WTC11 (cell line): ENCODE results near the gene ZBTB20.

Experiments used
- ATF2 ChIP-seq: sonication (generic); formaldehyde crosslinking; IDR thresholded peaks from 2 replicates; pipeline ENCODE4 v1.8.1; 2022; ENCODE audit warnings: low read depth, missing genetic modification reagents, borderline replicate concordance
- ETV6 ChIP-seq: sonication (generic); formaldehyde crosslinking; IDR thresholded peaks from 2 replicates; pipeline ENCODE4 v1.8.1; 2022; ENCODE audit warnings: mild to moderate bottlenecking, missing genetic modification reagents
- HMGXB4 ChIP-seq: sonication (generic); formaldehyde crosslinking; IDR thresholded peaks from 2 replicates; pipeline ENCODE4 v1.8.1; 2023; ENCODE audit warnings: mild to moderate bottlenecking, moderate library complexity, missing genetic modification reagents
- SP1 ChIP-seq: sonication (generic); formaldehyde crosslinking; conservative IDR thresholded peaks from 2 replicates; pipeline ENCODE4 v1.8.1; 2022; ENCODE audit warnings: missing genetic modification reagents
- USF1 ChIP-seq: sonication (generic); formaldehyde crosslinking; IDR thresholded peaks from 2 replicates; pipeline ENCODE4 v1.8.0; 2022; ENCODE audit warnings: mild to moderate bottlenecking, missing genetic modification reagents
- USF2 ChIP-seq: sonication (generic); formaldehyde crosslinking; IDR thresholded peaks from 2 replicates; pipeline ENCODE4 v1.8.1; 2023; ENCODE audit warnings: mild to moderate bottlenecking, missing genetic modification reagents, moderate library complexity
- ZNF263 ChIP-seq: sonication (generic); formaldehyde crosslinking; IDR thresholded peaks from 2 replicates; pipeline ENCODE4 v1.8.1; 2022; ENCODE audit warnings: low read depth, mild to moderate bottlenecking, moderate library complexity, missing genetic modification reagents
- TF ChIP-seq, protein P1 (sequence below): fragments of 200-600 bp; IDR thresholded peaks from 2 replicates; pipeline ENCODE4 v1.8.0; 2022; ENCODE audit warnings: antibody characterized with exemption
- TF ChIP-seq, protein P2 (sequence below): sonication (generic); formaldehyde crosslinking; IDR thresholded peaks from 2 replicates; pipeline ENCODE4 v1.8.1; 2023; ENCODE audit warnings: mild to moderate bottlenecking, missing genetic modification reagents, borderline replicate concordance
- TF ChIP-seq, protein P3 (sequence below): sonication (generic); formaldehyde crosslinking; conservative IDR thresholded peaks from 2 replicates; pipeline ENCODE4 v1.8.1; 2022; ENCODE audit warnings: mild to moderate bottlenecking, missing genetic modification reagents
- TF ChIP-seq, protein P4 (sequence below): fragments of 250-450 bp; sonication (Bioruptor Pico); IDR thresholded peaks from 2 replicates; pipeline ENCODE4 v1.9.0; 2021; ENCODE audit warnings: mild to moderate bottlenecking, borderline replicate concordance

- TF ChIP-seq, protein P1, sequence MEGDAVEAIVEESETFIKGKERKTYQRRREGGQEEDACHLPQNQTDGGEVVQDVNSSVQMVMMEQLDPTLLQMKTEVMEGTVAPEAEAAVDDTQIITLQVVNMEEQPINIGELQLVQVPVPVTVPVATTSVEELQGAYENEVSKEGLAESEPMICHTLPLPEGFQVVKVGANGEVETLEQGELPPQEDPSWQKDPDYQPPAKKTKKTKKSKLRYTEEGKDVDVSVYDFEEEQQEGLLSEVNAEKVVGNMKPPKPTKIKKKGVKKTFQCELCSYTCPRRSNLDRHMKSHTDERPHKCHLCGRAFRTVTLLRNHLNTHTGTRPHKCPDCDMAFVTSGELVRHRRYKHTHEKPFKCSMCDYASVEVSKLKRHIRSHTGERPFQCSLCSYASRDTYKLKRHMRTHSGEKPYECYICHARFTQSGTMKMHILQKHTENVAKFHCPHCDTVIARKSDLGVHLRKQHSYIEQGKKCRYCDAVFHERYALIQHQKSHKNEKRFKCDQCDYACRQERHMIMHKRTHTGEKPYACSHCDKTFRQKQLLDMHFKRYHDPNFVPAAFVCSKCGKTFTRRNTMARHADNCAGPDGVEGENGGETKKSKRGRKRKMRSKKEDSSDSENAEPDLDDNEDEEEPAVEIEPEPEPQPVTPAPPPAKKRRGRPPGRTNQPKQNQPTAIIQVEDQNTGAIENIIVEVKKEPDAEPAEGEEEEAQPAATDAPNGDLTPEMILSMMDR, result no peak
- TF ChIP-seq, protein P2, sequence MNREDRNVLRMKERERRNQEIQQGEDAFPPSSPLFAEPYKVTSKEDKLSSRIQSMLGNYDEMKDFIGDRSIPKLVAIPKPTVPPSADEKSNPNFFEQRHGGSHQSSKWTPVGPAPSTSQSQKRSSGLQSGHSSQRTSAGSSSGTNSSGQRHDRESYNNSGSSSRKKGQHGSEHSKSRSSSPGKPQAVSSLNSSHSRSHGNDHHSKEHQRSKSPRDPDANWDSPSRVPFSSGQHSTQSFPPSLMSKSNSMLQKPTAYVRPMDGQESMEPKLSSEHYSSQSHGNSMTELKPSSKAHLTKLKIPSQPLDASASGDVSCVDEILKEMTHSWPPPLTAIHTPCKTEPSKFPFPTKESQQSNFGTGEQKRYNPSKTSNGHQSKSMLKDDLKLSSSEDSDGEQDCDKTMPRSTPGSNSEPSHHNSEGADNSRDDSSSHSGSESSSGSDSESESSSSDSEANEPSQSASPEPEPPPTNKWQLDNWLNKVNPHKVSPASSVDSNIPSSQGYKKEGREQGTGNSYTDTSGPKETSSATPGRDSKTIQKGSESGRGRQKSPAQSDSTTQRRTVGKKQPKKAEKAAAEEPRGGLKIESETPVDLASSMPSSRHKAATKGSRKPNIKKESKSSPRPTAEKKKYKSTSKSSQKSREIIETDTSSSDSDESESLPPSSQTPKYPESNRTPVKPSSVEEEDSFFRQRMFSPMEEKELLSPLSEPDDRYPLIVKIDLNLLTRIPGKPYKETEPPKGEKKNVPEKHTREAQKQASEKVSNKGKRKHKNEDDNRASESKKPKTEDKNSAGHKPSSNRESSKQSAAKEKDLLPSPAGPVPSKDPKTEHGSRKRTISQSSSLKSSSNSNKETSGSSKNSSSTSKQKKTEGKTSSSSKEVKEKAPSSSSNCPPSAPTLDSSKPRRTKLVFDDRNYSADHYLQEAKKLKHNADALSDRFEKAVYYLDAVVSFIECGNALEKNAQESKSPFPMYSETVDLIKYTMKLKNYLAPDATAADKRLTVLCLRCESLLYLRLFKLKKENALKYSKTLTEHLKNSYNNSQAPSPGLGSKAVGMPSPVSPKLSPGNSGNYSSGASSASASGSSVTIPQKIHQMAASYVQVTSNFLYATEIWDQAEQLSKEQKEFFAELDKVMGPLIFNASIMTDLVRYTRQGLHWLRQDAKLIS (CRISPR knock-in tag), result no peak
- TF ChIP-seq USF2 (CRISPR knock-in tag), result no peak
- TF ChIP-seq, protein P3, sequence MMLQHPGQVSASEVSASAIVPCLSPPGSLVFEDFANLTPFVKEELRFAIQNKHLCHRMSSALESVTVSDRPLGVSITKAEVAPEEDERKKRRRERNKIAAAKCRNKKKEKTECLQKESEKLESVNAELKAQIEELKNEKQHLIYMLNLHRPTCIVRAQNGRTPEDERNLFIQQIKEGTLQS, result no peak
- no peak for TF ChIP-seq ATF2
- no peak for TF ChIP-seq ETV6
- TF ChIP-seq, protein P4, sequence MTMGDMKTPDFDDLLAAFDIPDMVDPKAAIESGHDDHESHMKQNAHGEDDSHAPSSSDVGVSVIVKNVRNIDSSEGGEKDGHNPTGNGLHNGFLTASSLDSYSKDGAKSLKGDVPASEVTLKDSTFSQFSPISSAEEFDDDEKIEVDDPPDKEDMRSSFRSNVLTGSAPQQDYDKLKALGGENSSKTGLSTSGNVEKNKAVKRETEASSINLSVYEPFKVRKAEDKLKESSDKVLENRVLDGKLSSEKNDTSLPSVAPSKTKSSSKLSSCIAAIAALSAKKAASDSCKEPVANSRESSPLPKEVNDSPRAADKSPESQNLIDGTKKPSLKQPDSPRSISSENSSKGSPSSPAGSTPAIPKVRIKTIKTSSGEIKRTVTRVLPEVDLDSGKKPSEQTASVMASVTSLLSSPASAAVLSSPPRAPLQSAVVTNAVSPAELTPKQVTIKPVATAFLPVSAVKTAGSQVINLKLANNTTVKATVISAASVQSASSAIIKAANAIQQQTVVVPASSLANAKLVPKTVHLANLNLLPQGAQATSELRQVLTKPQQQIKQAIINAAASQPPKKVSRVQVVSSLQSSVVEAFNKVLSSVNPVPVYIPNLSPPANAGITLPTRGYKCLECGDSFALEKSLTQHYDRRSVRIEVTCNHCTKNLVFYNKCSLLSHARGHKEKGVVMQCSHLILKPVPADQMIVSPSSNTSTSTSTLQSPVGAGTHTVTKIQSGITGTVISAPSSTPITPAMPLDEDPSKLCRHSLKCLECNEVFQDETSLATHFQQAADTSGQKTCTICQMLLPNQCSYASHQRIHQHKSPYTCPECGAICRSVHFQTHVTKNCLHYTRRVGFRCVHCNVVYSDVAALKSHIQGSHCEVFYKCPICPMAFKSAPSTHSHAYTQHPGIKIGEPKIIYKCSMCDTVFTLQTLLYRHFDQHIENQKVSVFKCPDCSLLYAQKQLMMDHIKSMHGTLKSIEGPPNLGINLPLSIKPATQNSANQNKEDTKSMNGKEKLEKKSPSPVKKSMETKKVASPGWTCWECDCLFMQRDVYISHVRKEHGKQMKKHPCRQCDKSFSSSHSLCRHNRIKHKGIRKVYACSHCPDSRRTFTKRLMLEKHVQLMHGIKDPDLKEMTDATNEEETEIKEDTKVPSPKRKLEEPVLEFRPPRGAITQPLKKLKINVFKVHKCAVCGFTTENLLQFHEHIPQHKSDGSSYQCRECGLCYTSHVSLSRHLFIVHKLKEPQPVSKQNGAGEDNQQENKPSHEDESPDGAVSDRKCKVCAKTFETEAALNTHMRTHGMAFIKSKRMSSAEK (CRISPR knock-in tag), result no peak
- no peak for TF ChIP-seq HMGXB4 (CRISPR knock-in tag)
- TF ChIP-seq ZNF263 (CRISPR knock-in tag), result no peak
- no peak for TF ChIP-seq SP1 (CRISPR knock-in tag)
- TF ChIP-seq USF1 (CRISPR knock-in tag), result no peak
These were observed 487.7 kb downstream of the ZBTB20 start for GRCh38 chr3:114659109-114660061.
